ENCODE results near the gene SDCCAG8. TPM values are rescaled to one million over a fixed set of nuclear protein-coding genes. Genes with fewer than 3 reads are reported as not detected.

SDCCAG8 gene
- polyA plus RNA-seq, 2 of the 4 experiments (the other 2 are of a cell fraction), result 48.8 to 64.8 TPM

- H3K27ac ChIP-seq, result no peak overlapping the region
These were observed 213.7 kb downstream of the SDCCAG8 start for GRCh38 chr1:243469497-243469896.

GRCh38 chr1:243470502-243470901, 214.7 kb downstream of the SDCCAG8 start:
- Histone ChIP-seq H3K4me3 (no peak overlapping the region), H3K9me3 (no peaks in the 10 kb centered on the region), H3K4me2 (no peak overlapping the region), H3K4me1 (no peaks in the 10 kb centered on the region), H3K27ac (no peak overlapping the region)
- POLR2A ChIA-PET, result no interaction called here
- ATAC-seq (no peak), DNase-seq (ENCODE audit: low read depth in 1 of 2, low spot score in 1 of 2) (no peak), FAIRE-seq (no peak)
- WGBS (ENCODE audit: missing lambda C conversion rate), result 87% methylated on average over 7 of the region's 7 CpGs
- CTCF ChIA-PET, result no interaction called here
- TF ChIP-seq KDM5A (IDR thresholded peaks at IDR 0.05) (no peak), HDAC2 (IDR thresholded peaks at IDR 0.05) (no peak), HES2 (IDR thresholded peaks at IDR 0.05) (no peak), MAZ (IDR thresholded peaks at IDR 0.05; ENCODE audit: borderline replicate concordance, low read depth, low read length) (no peak), KDM1A (IDR thresholded peaks at IDR 0.05; ENCODE audit: low read depth) (no peak), CHD2 (IDR thresholded peaks at IDR 0.05; ENCODE audit: low read length, partially characterized antibody) (no peak), HMGXB4 (CRISPR knock-in tag; IDR thresholded peaks at IDR 0.05; ENCODE audit: borderline replicate concordance) (no peak)

More at GRCh38 chr1:243469497-243469896, 213.7 kb downstream of the SDCCAG8 start:
- no peak for FAIRE-seq
- ChIA-PET CTCF (no interaction called here), POLR2A (no interaction called here)
- no peak for ATAC-seq
- Histone ChIP-seq H3K4me3 (no peak overlapping the region), H3K9me3 (no peaks in the 10 kb centered on the region), H3K4me2 (no peak overlapping the region), H3K4me1 (no peaks in the 10 kb centered on the region)
- TF ChIP-seq SMC3 (IDR thresholded peaks at IDR 0.05) (no peak), ATOH8 (CRISPR knock-in tag; IDR thresholded peaks at IDR 0.05; ENCODE audit: low read depth) (no peak), KDM1A (IDR thresholded peaks at IDR 0.05; ENCODE audit: low read depth) (no peak), EHF (CRISPR knock-in tag; IDR thresholded peaks at IDR 0.05) (no peak), ZNF302 (CRISPR knock-in tag; IDR thresholded peaks at IDR 0.05) (no peak), RFX5 (IDR thresholded peaks at IDR 0.05) (no peak), NR3C1 (IDR thresholded peaks at IDR 0.05) (no peak)
- DNase-seq (ENCODE audit: low read depth in 1 of 2, low spot score in 1 of 2), result no peak
- 96% methylated on average over 3 of the region's 3 CpGs for WGBS (ENCODE audit: missing lambda C conversion rate)

- Histone ChIP-seq H3K27ac (no peak overlapping the region), H3K9me3 (no peaks in the 10 kb centered on the region), H3K4me2 (no peak overlapping the region), H3K4me3 (no peak overlapping the region), H3K4me1 (no peaks in the 10 kb centered on the region)
- ChIA-PET CTCF (no interaction called here), POLR2A (no interaction called here)
- TF ChIP-seq HES2 (IDR thresholded peaks at IDR 0.05) (no peak), ZFP36 (IDR thresholded peaks at IDR 0.05; ENCODE audit: borderline replicate concordance, partially characterized antibody) (no peak), SMC3 (IDR thresholded peaks at IDR 0.05) (no peak), BCL3 (IDR thresholded peaks at IDR 0.05) (no peak), MAZ (IDR thresholded peaks at IDR 0.05; ENCODE audit: borderline replicate concordance, low read depth, low read length) (no peak), NFE2L2 (conservative IDR thresholded peaks at IDR 0.05; ENCODE audit: low read length) (no peak), PBX3 (IDR thresholded peaks at IDR 0.05) (no peak), JUNB (IDR thresholded peaks at IDR 0.05) (no peak), TFCP2L1 (CRISPR knock-in tag; IDR thresholded peaks at IDR 0.05) (no peak), HEYL (CRISPR knock-in tag; IDR thresholded peaks at IDR 0.05) (no peak)
- ATAC-seq (no peak), DNase-seq (ENCODE audit: low read depth in 1 of 2, low spot score in 1 of 2) (no peak), FAIRE-seq (no peak)
- WGBS (ENCODE audit: missing lambda C conversion rate), result 84% methylated on average over 17 of the region's 17 CpGs
These were observed 215.3 kb downstream of the SDCCAG8 start for GRCh38 chr1:243471026-243471685.

Measured in A549 (cell line).